Stimulated activated CD8-positive, alpha-beta memory T cell treated with anti-CD3 and anti-CD28 coated beads, Interleukin-15, amount 100 ng/mL, for 48 hours (primary cell): Measurements from ENCODE around the gene NSD1.

Source experiments
- DNase-seq, 2 donors: peaks; one replicate each; pipeline ENCODE4 v3.0.0-alpha.2; 2020; ENCODE audit warnings: low read depth in 2 of 2

The NSD1 gene

GRCh38 chr5:177349762-177350161 lies 216.2 kb downstream of the NSD1 start:
- no peak for DNase-seq
